ENCODE data around the gene BRCA2. TPM values are rescaled to one million over a fixed set of nuclear protein-coding genes. Genes with fewer than 3 reads are reported as not detected.

BRCA2 gene
- total and polyA plus RNA-seq, 2 donors (not counting 1 experiment from before 2014, with no cell fraction given), result 1.2 to 6.0 TPM

GRCh38 chr13:32376642-32377415, 61.5 kb downstream of the BRCA2 start:
- H3K9me3 ChIP-seq (ENCODE audit: control extremely low read depth in 1 of 3, control insufficient read depth in 2 of 3, insufficient read depth in 1 of 3, low read length in 2 of 3), result peaks cover 0 to 4% (median 0%) of the 10 kb centered on the region in 3 donors
- H4K20me1 ChIP-seq (ENCODE audit: control insufficient read depth, insufficient read depth, low read length, poor library complexity, severe bottlenecking), result no peaks in the 10 kb centered on the region
- Mint-ChIP-seq H3K27me3 (no peaks in the 10 kb centered on the region), H3K9me3 (ENCODE audit: insufficient read depth) (peaks cover 3% of the 10 kb centered on the region), H3K4me1 (no peaks in the 10 kb centered on the region), H3K27ac (no peak overlapping the region), H3K4me3 (no peak overlapping the region)
- H3K4me2 ChIP-seq (replicated peaks; ENCODE audit: low read depth, low read length, poor library complexity, severe bottlenecking), result no peak overlapping the region
- H3K36me3 ChIP-seq (replicated peaks in 1 of 2; ENCODE audit: control extremely low read depth in 1 of 2, control insufficient read depth in 1 of 2, extremely low read depth in 1 of 2, insufficient read depth in 2 of 2, low read length in 1 of 2), result no peaks in the 10 kb centered on the region
- no peaks in the 10 kb centered on the region for H3K27me3 ChIP-seq (replicated peaks in 1 of 4; ENCODE audit: control extremely low read depth in 1 of 4, control insufficient read depth in 3 of 4, insufficient read depth in 4 of 4, low read length in 3 of 4)
- ChIA-PET CTCF (interaction anchor here (1.0 to 1.9 kb wide), 3 partner anchors 12 to 205 kb away, joined by 3 to 14 read pairs (median 4); no protein-coding TSS in a partner anchor), POLR2A (no interaction called here)
- no peak overlapping the region for H3K9ac ChIP-seq (ENCODE audit: low read length)
- no peak overlapping the region for H3K27ac ChIP-seq (ENCODE audit: low read length in 2 of 2)
- no peaks in the 10 kb centered on the region for H3K4me1 ChIP-seq (ENCODE audit: control insufficient read depth in 2 of 2, insufficient read depth in 2 of 2, low read length in 2 of 2)
- WGBS (ENCODE audit: insufficient coverage), result 93% methylated on average over 9 of the region's 13 CpGs
- H3K4me3 ChIP-seq (ENCODE audit: control extremely low read depth in 1 of 5, extremely low read depth in 1 of 5, insufficient read depth in 1 of 5, low read depth in 2 of 5, low read length in 4 of 5), result no peak overlapping the region
- DNase-seq, result no peak
- no peak for TF ChIP-seq EZH2 (IDR thresholded peaks at IDR 0.05; ENCODE audit: borderline replicate concordance, insufficient read depth, low read depth, low read length, poor library complexity, severe bottlenecking)
- TF ChIP-seq CTCF (IDR thresholded peaks at IDR 0.05), result no peak
- no peak for ATAC-seq (ENCODE audit: low read depth)
- no peaks in the 10 kb centered on the region for H3K79me2 ChIP-seq (ENCODE audit: control insufficient read depth, insufficient read depth, low read length)
- no peak overlapping the region for H2AFZ ChIP-seq (ENCODE audit: insufficient read depth, low read depth, low read length, poor library complexity, severe bottlenecking)
- intact Hi-C loops (cut with micrococcal nuclease), result no loop called here

DNA sequence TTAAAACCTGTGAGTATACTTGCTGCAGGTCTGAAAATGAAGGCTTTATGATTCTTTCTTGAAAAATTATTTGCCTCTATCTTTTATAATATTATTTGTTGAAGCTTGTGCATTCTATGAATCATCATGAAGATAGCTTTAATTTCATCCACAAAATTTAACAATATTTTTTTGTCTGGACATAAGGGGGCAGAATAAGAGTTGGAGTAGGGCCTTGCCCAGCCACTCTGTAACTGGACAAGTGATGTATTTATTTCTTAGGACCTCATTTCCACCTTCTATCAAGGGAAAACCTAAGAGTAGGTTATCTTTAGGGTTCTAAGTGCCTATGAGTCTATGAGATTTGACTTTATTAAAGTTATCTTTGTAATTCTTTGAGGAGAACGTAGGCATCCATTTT, 62.7 kb downstream of the BRCA2 start:
- ATAC-seq (ENCODE audit: low read depth), result no peak
- peaks cover 0 to 4% (median 0%) of the 10 kb centered on the region in 3 donors for H3K9me3 ChIP-seq (ENCODE audit: control extremely low read depth in 1 of 3, control insufficient read depth in 2 of 3, insufficient read depth in 1 of 3, low read length in 2 of 3)
- no peaks in the 10 kb centered on the region for H3K27me3 ChIP-seq (replicated peaks in 1 of 4; ENCODE audit: control extremely low read depth in 1 of 4, control insufficient read depth in 3 of 4, insufficient read depth in 4 of 4, low read length in 3 of 4)
- intact Hi-C loops (cut with micrococcal nuclease), result no loop called here
- H3K4me1 ChIP-seq (ENCODE audit: control insufficient read depth in 2 of 2, insufficient read depth in 2 of 2, low read length in 2 of 2), result no peaks in the 10 kb centered on the region
- H3K27ac ChIP-seq (ENCODE audit: low read length in 2 of 2), result no peak overlapping the region
- H3K36me3 ChIP-seq (replicated peaks in 1 of 2; ENCODE audit: control extremely low read depth in 1 of 2, control insufficient read depth in 1 of 2, extremely low read depth in 1 of 2, insufficient read depth in 2 of 2, low read length in 1 of 2), result no peaks in the 10 kb centered on the region
- CTCF ChIA-PET, result interaction anchor here (0.6 to 1.9 kb wide), 5 partner anchors 14 to 1829 kb away, joined by 3 to 14 read pairs (median 4); partner anchors contain the start of gene N4BP2L1
- no peak for TF ChIP-seq CTCF (IDR thresholded peaks at IDR 0.05)
- TF ChIP-seq EZH2 (IDR thresholded peaks at IDR 0.05; ENCODE audit: borderline replicate concordance, insufficient read depth, low read depth, low read length, poor library complexity, severe bottlenecking), result no peak
- Mint-ChIP-seq H3K27ac (no peak overlapping the region), H3K4me3 (no peak overlapping the region), H3K27me3 (no peaks in the 10 kb centered on the region), H3K4me1 (no peaks in the 10 kb centered on the region), H3K9me3 (ENCODE audit: insufficient read depth) (peaks cover 3% of the 10 kb centered on the region)
- no peak overlapping the region for H3K9ac ChIP-seq (ENCODE audit: low read length)
- no peak overlapping the region for H3K4me3 ChIP-seq (ENCODE audit: control extremely low read depth in 1 of 5, extremely low read depth in 1 of 5, insufficient read depth in 1 of 5, low read depth in 2 of 5, low read length in 4 of 5)
- POLR2A ChIA-PET, result no interaction called here
- no peak overlapping the region for H2AFZ ChIP-seq (ENCODE audit: insufficient read depth, low read depth, low read length, poor library complexity, severe bottlenecking)
- DNase-seq, result no peak
- H3K79me2 ChIP-seq (ENCODE audit: control insufficient read depth, insufficient read depth, low read length), result no peaks in the 10 kb centered on the region
- WGBS (ENCODE audit: insufficient coverage), result 100% methylated on average over 1 of the region's 1 CpG
- H3K4me2 ChIP-seq (replicated peaks; ENCODE audit: low read depth, low read length, poor library complexity, severe bottlenecking), result no peak overlapping the region
- no peaks in the 10 kb centered on the region for H4K20me1 ChIP-seq (ENCODE audit: control insufficient read depth, insufficient read depth, low read length, poor library complexity, severe bottlenecking)

All from B cell (primary cell).